OCI-LY7 (cell line): ENCODE results near the gene S100A6. TPM values are rescaled to one million over a fixed set of nuclear protein-coding genes. Genes with fewer than 3 reads are reported as not detected.
"Not testable (repeated sequence)": the region's sequence is repeated elsewhere in the genome, so short reads cannot be mapped to it uniquely, and the experiment has no call there.

Experiments used
- BruUV-seq: library from RNA; stranded (reverse); fragments of 400-500 nt; replicated peaks from 2 replicates; lab custom pipeline; 2021; lab: Mats Ljungman, UMichigan
- CTCF ChIA-PET: fragments of 300-600 bp; sonication (Branson Sonifier 250); formaldehyde crosslinking; loops from one replicate; lab custom pipeline; 2022; ENCODE audit warnings: antibody characterized with exemption; ENCODE audit not compliant: unreplicated experiment; lab: Charles Lee
- POLR2A ChIA-PET: fragments of 300-600 bp; sonication (Branson Sonifier 250); formaldehyde crosslinking; loops from one replicate; lab custom pipeline; 2022; ENCODE audit warnings: antibody characterized with exemption; lab: Charles Lee
- DNase-seq: peaks from one replicate; pipeline ENCODE4 v3.0.0-alpha.2; 2015; ENCODE audit warnings: low spot score
- H2AFZ ChIP-seq: fragments of 200-600 bp; sonication (generic), shearing (Covaris generic); 2 replicates; pipeline ENCODE4 v1.6.1; 2014; ENCODE audit warnings: mild to moderate bottlenecking, antibody characterized with exemption, low read length, moderate library complexity
- H3K27ac ChIP-seq: fragments of 200-600 bp; sonication (generic); 2 replicates; pipeline ENCODE4 v1.5.1; 2014; ENCODE audit warnings: mixed run types, low read depth, mild to moderate bottlenecking, moderate library complexity, low read length, inconsistent platforms; ENCODE audit not compliant: poor library complexity, severe bottlenecking
- H3K36me3 ChIP-seq: fragments of 200-600 bp; sonication (generic); 2 replicates; pipeline ENCODE4 v1.6.1; 2014; ENCODE audit warnings: mild to moderate bottlenecking, antibody characterized with exemption, low read length, moderate library complexity, mixed read lengths; ENCODE audit not compliant: insufficient read depth
- H3K4me1 ChIP-seq: fragments of 200-600 bp; sonication (generic); 2 replicates; pipeline ENCODE4 v1.5.1; 2014; ENCODE audit warnings: mild to moderate bottlenecking, low read length; ENCODE audit not compliant: insufficient read depth, poor library complexity, severe bottlenecking
- H3K4me2 ChIP-seq: fragments of 200-600 bp; sonication (generic); 2 replicates; pipeline ENCODE4 v1.6.1; 2014; ENCODE audit warnings: mild to moderate bottlenecking, low read length
- H3K4me3 ChIP-seq: fragments of 200-600 bp; sonication (generic); 2 replicates; pipeline ENCODE4 v1.5.1; 2014; ENCODE audit warnings: mild to moderate bottlenecking, low read depth, low read length; ENCODE audit not compliant: poor library complexity, severe bottlenecking
- H3K79me2 ChIP-seq: fragments of 200-600 bp; sonication (generic); 2 replicates; pipeline ENCODE4 v1.6.1; 2016; ENCODE audit warnings: low read depth, mild to moderate bottlenecking, low read length, moderate library complexity, mixed read lengths; ENCODE audit not compliant: insufficient read depth
- H3K9me2 ChIP-seq: fragments of 200-600 bp; sonication (generic); 2 replicates; pipeline ENCODE4 v1.6.1; 2016; ENCODE audit warnings: mild to moderate bottlenecking, low read length, mixed read lengths; ENCODE audit not compliant: insufficient read depth
- H3K9me3 ChIP-seq: fragments of 200-600 bp; sonication (generic); 2 replicates; pipeline ENCODE4 v1.6.1; 2014; ENCODE audit warnings: mild to moderate bottlenecking, mixed run types, low read length, mixed read lengths
- H4K20me1 ChIP-seq: fragments of 200-600 bp; sonication (generic); 2 replicates; pipeline ENCODE4 v1.6.1; 2014; ENCODE audit warnings: mild to moderate bottlenecking, antibody characterized with exemption, low read length, moderate library complexity, mixed read lengths; ENCODE audit not compliant: insufficient read depth
- CTCF ChIP-seq: fragments of 200-600 bp; sonication (generic); conservative IDR thresholded peaks from 2 replicates; pipeline ENCODE4 v1.5.1; 2014; ENCODE audit warnings: mild to moderate bottlenecking, antibody characterized with exemption, low read length, moderate library complexity, mixed read lengths
- EZH2phosphoT487 ChIP-seq: fragments of 200-600 bp; sonication (generic); IDR thresholded peaks from 2 replicates; pipeline ENCODE4 v1.6.1; 2018; ENCODE audit warnings: low read depth, borderline replicate concordance, mild to moderate bottlenecking, mixed run types, antibody characterized with exemption, low read length, moderate library complexity, mixed read lengths
- intact Hi-C: fragments of 100-400 bp; cut with micrococcal nuclease; formaldehyde crosslinking; loops from one replicate; pipeline ENCODE4 v1.10.0; 2022; ENCODE audit not compliant: unreplicated experiment
- total RNA-seq, 2 experiments: library from RNA; depleted of rRNA in 1 of 2; stranded (reverse); fragments of >200 nt in 1 of 2; shearing (Covaris generic) in 1 of 2; gene quantifications; 2 replicates each; pipeline ENCODE4 v1.2.3, GENCODE V29; 2014 to 2022

S100A6 gene
- total RNA-seq, 2 experiments from 2014 or later = not detected

- POLR2A ChIA-PET, DNase-seq: not testable (repeated sequence)
Measured at GRCh38 chr1:153562021-153562420, 26.2 kb upstream of the S100A6 start.

GRCh38 chr1:153561466-153561985, 25.7 kb upstream of the S100A6 start:
- intact Hi-C loops = no loop called here
- BruUV-seq = no TSS peak
- no peaks in the 10 kb centered on the region for H3K79me2 ChIP-seq
- H3K9me3 ChIP-seq = no peaks in the 10 kb centered on the region
- no peak overlapping the region for H2AFZ ChIP-seq
- no peak overlapping the region for H3K27ac ChIP-seq
- no peak overlapping the region for H3K4me2 ChIP-seq
- POLR2A ChIA-PET = no interaction called here
- no peaks in the 10 kb centered on the region for H3K4me1 ChIP-seq
- no peaks in the 10 kb centered on the region for H3K36me3 ChIP-seq
- no peak for DNase-seq
- no peaks in the 10 kb centered on the region for H4K20me1 ChIP-seq
- TF ChIP-seq EZH2phosphoT487 (no peak), CTCF (no peak)
- CTCF ChIA-PET = no interaction called here
- H3K9me2 ChIP-seq = no peaks in the 10 kb centered on the region
- no peak overlapping the region for H3K4me3 ChIP-seq

More at GRCh38 chr1:153562021-153562420, 26.2 kb upstream of the S100A6 start:
- H2AFZ ChIP-seq, H3K27ac ChIP-seq, intact Hi-C loops, H3K9me2 ChIP-seq, H3K79me2 ChIP-seq, H3K4me2 ChIP-seq, H3K9me3 ChIP-seq, H4K20me1 ChIP-seq, H3K4me3 ChIP-seq, H3K36me3 ChIP-seq, CTCF ChIA-PET, BruUV-seq, H3K4me1 ChIP-seq: not testable (repeated sequence)

- BruUV-seq = no TSS peak
- Histone ChIP-seq H3K4me2 (no peak overlapping the region), H3K4me3 (no peak overlapping the region), H4K20me1 (no peaks in the 10 kb centered on the region), H3K79me2 (no peaks in the 10 kb centered on the region), H3K9me3 (no peaks in the 10 kb centered on the region), H2AFZ (no peak overlapping the region), H3K36me3 (no peaks in the 10 kb centered on the region), H3K4me1 (no peaks in the 10 kb centered on the region), H3K27ac (no peak overlapping the region), H3K9me2 (no peaks in the 10 kb centered on the region)
- POLR2A ChIA-PET = interaction anchor here (0.7 kb wide), 1 partner anchor 50 kb away, joined by 5 read pairs; no protein-coding TSS in a partner anchor
- no peak for TF ChIP-seq CTCF
- no peak for TF ChIP-seq EZH2phosphoT487
- intact Hi-C loops = no loop called here
- DNase-seq = no peak
- CTCF ChIA-PET = interaction anchor here (0.5 kb wide), 1 partner anchor 1403 kb away, joined by 5 read pairs; no protein-coding TSS in a partner anchor
Measured at GRCh38 chr1:153560771-153561465, 25.1 kb upstream of the S100A6 start.
